Sigmoid colon (tissue), 7 donors: ENCODE measurements around the gene ZCCHC14. TPM values are rescaled to one million over a fixed set of nuclear protein-coding genes. Genes with fewer than 3 reads are reported as not detected.

ENCODE experiments used
- DNase-seq: peaks from one replicate; pipeline ENCODE4 v3.0.0-alpha.2; 2019
- H3K27ac ChIP-seq, 4 donors: fragments of 200-600 bp; sonication (generic); one replicate each; pipeline ENCODE4 v1.5.1; 2016 to 2019; ENCODE audit warnings: mild to moderate bottlenecking in 1 of 4
- H3K27me3 ChIP-seq, 3 donors: fragments of 200-600 bp; sonication (generic); one replicate each; pipeline ENCODE4 v1.5.1; 2019; ENCODE audit warnings: mild to moderate bottlenecking in 1 of 3
- H3K36me3 ChIP-seq, 4 donors: fragments of 200-600 bp; sonication (generic); one replicate each; pipeline ENCODE4 v1.5.1; 2016 to 2019
- H3K4me1 ChIP-seq, 4 donors: fragments of 200-600 bp; sonication (generic); one replicate each; pipeline ENCODE4 v1.5.1; 2017 to 2019
- H3K4me3 ChIP-seq, 4 donors: fragments of 200-600 bp; sonication (generic); one replicate each; pipeline ENCODE4 v1.5.1; 2017 to 2019; ENCODE audit warnings: mild to moderate bottlenecking in 2 of 4, moderate library complexity in 1 of 4
- H3K9me3 ChIP-seq, 4 donors: fragments of 200-600 bp in 3 of 4; sonication (generic) in 3 of 4; one replicate each; pipeline versions ENCODE4 v1.5.1 to v1.6.1; 2013 to 2019
- CTCF ChIP-seq, 4 experiments: fragments of 450-650 bp in 3 of 4; fragments of 200-600 bp in 1 of 4; IDR thresholded peaks; one replicate each; pipeline ENCODE4 v1.5.1; 2016 to 2019; ENCODE audit warnings: antibody characterized with exemption in 4 of 4, mild to moderate bottlenecking in 3 of 4, moderate library complexity in 2 of 4
- EP300 ChIP-seq, 4 donors: sonication (generic); formaldehyde crosslinking; IDR thresholded peaks; one replicate each; pipeline ENCODE4 v1.6.1; 2017; ENCODE audit warnings: antibody characterized with exemption in 4 of 4
- POLR2A ChIP-seq, 2 donors: fragments of 450-650 bp; IDR thresholded peaks; one replicate each; pipeline ENCODE4 v1.6.1; 2016; ENCODE audit warnings: antibody characterized with exemption in 2 of 2, mild to moderate bottlenecking in 2 of 2, moderate library complexity in 2 of 2
- POLR2AphosphoS5 ChIP-seq, 4 donors: sonication (generic); formaldehyde crosslinking; IDR thresholded peaks; one replicate each; pipeline ENCODE4 v1.6.1; 2017; ENCODE audit warnings: antibody characterized with exemption in 4 of 4
- WGBS, 2 donors: extraction: QIAGEN DNeasy Blood & Tissue Kit; methylation state at CpG; one replicate each; pipeline ENCODE4 v1.1.7; 2013; 5-methylcytosine and 5-hydroxymethylcytosine counted together
- intact Hi-C: fragments of 100-400 bp; cut with DNase I; formaldehyde crosslinking; loops from one replicate; pipeline ENCODE4 v1.15.1; 2023
- polyA plus RNA-seq, 3 donors: library from polyadenylated mRNA; stranded (reverse); fragments of 200-250 nt; gene quantifications; one replicate each; pipeline ENCODE4 v1.2.3, GENCODE V29; 2013
- total RNA-seq, 4 donors: library from RNA; depleted of rRNA; stranded (reverse); fragments of >200 nt; gene quantifications; one replicate each; pipeline ENCODE4 v1.1.0, GENCODE V29; 2016
- donor health status: healthy with polysubstance abuse.
- donor health status: Bipolar disorder and iron deficiency.
- donor health status: healthy.

The ZCCHC14 gene
- total and polyA plus RNA-seq, 7 donors = 6.0 to 23.8 (median 11.8) TPM

GRCh38 chr16:87495578-87496446, 3.0 kb upstream of the ZCCHC14 start:
- DNase-seq = no peak
- 67 to 75% methylated on average over 17 of the region's 17 CpGs for WGBS, 2 donors
- no peaks in the 10 kb centered on the region for H3K36me3 ChIP-seq
- TF ChIP-seq EP300 (IDR thresholded peaks at IDR 0.05) = no peak
- no peak for TF ChIP-seq POLR2A (IDR thresholded peaks at IDR 0.05)
- TF ChIP-seq CTCF (IDR thresholded peaks at IDR 0.05) = no peak
- TF ChIP-seq POLR2AphosphoS5 (IDR thresholded peaks at IDR 0.05) = no peak
- H3K27ac ChIP-seq = no peak overlapping the region
- intact Hi-C loops = no loop called here
- H3K4me1 ChIP-seq = peaks cover 2 to 16% (median 15%) of the 10 kb centered on the region in 4 donors
- no peaks in the 10 kb centered on the region for H3K27me3 ChIP-seq
- no peaks in the 10 kb centered on the region for H3K9me3 ChIP-seq
- no peak overlapping the region for H3K4me3 ChIP-seq

- H3K27ac ChIP-seq = no peak overlapping the region
These were observed 920 bp upstream of the ZCCHC14 start for GRCh38 chr16:87493608-87494280.

GRCh38 chr16:87492291-87492630, 563 bp downstream of the ZCCHC14 start:
- TF ChIP-seq POLR2A (IDR thresholded peaks at IDR 0.05) (no peak), CTCF (IDR thresholded peaks at IDR 0.05) (no peak), EP300 (IDR thresholded peaks at IDR 0.05) (no peak), POLR2AphosphoS5 (IDR thresholded peaks at IDR 0.05) (no peak)
- Histone ChIP-seq H3K27ac (peak overlapping the region; percentile 67 to 87 (median 77)), H3K9me3 (no peaks in the 10 kb centered on the region), H3K4me3 (peak overlapping the region in 3 of 4 donors; percentile 54 to 64 (median 61)), H3K4me1 (peaks cover 2 to 48% (median 44%) of the 10 kb centered on the region in 4 donors), H3K27me3 (no peaks in the 10 kb centered on the region), H3K36me3 (no peaks in the 10 kb centered on the region)
- no peak for DNase-seq
- intact Hi-C loops = loop anchor here (2.0 to 5.0 kb wide), 5 partner anchors 27 to 175 kb away; partner anchors contain the start of genes C16orf95 and MAP1LC3B
- 1% methylated on average over 74 of the region's 74 CpGs for WGBS, 2 donors

More at GRCh38 chr16:87493608-87494280, 920 bp upstream of the ZCCHC14 start:
- no peaks in the 10 kb centered on the region for H3K36me3 ChIP-seq
- WGBS, 2 donors = 26 to 52% methylated on average over 23 of the region's 23 CpGs
- H3K4me1 ChIP-seq = peaks cover 2 to 35% (median 29%) of the 10 kb centered on the region in 4 donors
- no peak for TF ChIP-seq CTCF (IDR thresholded peaks at IDR 0.05)
- TF ChIP-seq EP300 (IDR thresholded peaks at IDR 0.05) = no peak
- no peak for TF ChIP-seq POLR2A (IDR thresholded peaks at IDR 0.05)
- no peak for TF ChIP-seq POLR2AphosphoS5 (IDR thresholded peaks at IDR 0.05)
- intact Hi-C loops = loop anchor here (2.0 to 5.0 kb wide), 5 partner anchors 29 to 176 kb away; partner anchors contain the start of genes C16orf95 and MAP1LC3B
- H3K27me3 ChIP-seq = no peaks in the 10 kb centered on the region
- peak overlapping the region; percentile 20 to 61 (median 52) for H3K4me3 ChIP-seq
- no peaks in the 10 kb centered on the region for H3K9me3 ChIP-seq
- no peak for DNase-seq

- Histone ChIP-seq H3K4me3 (peak overlapping the region; percentile 36 to 64 (median 52)), H3K36me3 (no peaks in the 10 kb centered on the region), H3K27me3 (no peaks in the 10 kb centered on the region), H3K4me1 (peaks cover 2 to 54% (median 50%) of the 10 kb centered on the region in 4 donors), H3K9me3 (no peaks in the 10 kb centered on the region), H3K27ac (peak overlapping the region; percentile 67 to 68 (median 68))
- DNase-seq = no peak
- intact Hi-C loops = loop anchor here (2.0 to 5.0 kb wide), 5 partner anchors 27 to 174 kb away; partner anchors contain the start of genes C16orf95 and MAP1LC3B
- TF ChIP-seq EP300 (IDR thresholded peaks at IDR 0.05) = no peak
- peak in 1 of 4 donors; percentile 20 for TF ChIP-seq POLR2AphosphoS5 (IDR thresholded peaks at IDR 0.05)
- WGBS, 2 donors = 5 to 23% methylated on average over 80 of the region's 80 CpGs
These were observed 1.1 kb downstream of the ZCCHC14 start for GRCh38 chr16:87491522-87492290.
